GM19397 (cell line): ENCODE results near the gene INS.

ENCODE experiments used
- ATAC-seq: cut with Tn5 transposase; IDR thresholded peaks from one replicate; pipeline ENCODE4 v1.9.1; 2021; ENCODE audit warnings: mild to moderate bottlenecking, moderate library complexity; ENCODE audit not compliant: unreplicated experiment

INS gene

DNA sequence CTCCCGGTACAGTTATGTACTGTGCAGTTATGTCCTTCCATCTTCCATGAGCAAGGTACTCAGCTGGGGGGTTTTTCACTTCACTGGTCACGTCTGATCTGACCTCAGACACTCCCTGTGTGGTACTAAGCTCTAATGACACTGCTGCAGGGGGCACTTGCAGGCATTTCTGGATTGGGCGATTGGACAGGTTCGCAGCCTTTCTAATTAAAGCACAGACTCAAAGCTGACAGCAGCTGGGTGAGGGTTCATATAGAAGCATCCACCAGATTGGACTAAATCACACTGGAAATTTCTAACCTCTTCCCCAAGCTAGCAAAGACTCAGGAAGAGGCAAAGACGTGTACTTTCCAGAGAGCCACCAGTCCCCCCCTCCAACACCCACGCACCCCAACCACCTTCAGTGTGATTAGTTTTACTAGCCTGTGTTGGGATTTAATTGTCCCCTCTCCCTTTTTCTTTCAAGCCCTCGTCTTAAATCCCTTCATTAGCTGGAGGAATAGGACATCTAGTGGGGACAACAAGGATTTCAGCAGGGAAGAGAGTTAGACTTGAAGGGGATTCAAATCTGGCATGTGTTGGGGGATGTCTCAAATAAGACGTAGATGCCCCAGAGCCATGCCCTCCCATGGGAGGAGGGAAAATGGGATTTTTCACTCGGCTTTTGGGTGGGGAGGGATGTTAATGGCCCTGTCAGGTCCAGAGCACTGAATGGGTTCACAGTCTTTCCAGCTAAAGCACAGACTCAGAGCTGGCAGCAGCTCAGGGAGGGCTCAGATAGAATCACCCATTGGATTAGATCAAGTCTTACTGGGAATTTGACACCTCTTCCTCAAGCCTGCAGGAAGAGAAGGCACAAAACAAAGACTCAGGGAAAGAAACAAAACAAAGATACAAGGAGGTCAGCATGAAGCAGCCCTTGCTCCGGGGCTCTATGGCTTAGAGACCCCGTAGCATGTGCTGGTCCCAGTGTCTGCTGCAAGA lies 10.9 kb downstream of the INS start:
- ATAC-seq, result no peak

DNA sequence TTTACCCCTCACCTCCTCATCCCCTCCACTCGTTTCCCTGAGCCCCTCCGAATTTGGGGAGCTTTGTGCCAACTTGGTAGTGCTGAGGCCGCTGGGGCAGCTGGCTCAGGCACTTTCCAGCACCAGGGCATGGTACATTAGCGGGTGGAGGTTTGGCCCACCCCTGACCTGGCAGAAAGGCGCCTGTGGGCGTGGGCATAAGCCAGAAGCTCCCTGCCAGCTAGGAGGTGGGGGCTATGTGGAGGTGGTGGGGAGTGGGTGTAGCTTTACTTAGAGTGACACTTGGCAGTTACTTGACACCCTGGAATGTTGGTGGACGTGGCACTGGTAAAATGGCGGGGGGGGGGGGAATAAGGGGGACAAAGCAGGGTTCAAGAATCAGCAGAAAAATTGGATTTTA lies 11.5 kb downstream of the INS start:
- ATAC-seq, result no peak

DNA sequence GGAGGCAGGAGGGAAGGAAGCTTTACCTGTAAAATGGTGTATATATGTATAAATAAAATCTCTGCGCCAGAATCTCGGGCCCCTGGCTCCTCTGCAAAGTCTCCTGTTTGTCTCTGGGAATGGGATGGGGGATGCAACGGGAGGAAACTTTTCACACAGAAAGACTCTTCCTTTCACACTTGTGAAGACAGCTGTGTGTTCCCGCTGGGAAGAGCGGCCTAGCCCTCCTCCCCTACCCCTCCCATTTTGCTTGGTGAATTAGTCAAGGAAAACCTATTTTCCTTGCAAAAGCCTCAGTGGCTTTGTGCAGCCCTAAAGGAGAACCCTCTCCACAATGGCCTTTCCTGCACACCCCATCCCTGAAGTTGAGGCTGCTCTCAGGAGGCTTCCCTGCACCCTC lies 12.4 kb downstream of the INS start:
- ATAC-seq, result no peak

DNA sequence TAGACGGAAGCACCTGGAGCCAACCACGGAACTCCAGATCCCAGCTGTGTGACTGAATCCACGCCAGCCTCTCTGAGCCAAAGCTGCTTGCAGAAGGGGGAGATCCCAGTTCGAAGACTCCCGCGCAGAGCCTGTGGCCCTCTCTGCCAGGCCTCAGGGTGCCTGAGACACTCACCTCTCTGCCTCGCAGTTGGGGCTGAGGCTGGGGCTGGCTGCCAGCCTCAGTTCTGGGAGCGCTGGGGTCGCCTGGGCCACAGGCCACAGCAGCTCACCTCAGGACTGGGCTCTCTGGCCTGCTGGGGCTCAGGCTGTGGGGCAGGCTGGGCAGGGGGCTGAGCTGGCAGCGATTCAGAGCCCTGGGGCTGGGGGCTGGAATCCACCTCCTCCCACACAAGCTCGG lies 13.6 kb downstream of the INS start:
- ATAC-seq, result no peak

DNA sequence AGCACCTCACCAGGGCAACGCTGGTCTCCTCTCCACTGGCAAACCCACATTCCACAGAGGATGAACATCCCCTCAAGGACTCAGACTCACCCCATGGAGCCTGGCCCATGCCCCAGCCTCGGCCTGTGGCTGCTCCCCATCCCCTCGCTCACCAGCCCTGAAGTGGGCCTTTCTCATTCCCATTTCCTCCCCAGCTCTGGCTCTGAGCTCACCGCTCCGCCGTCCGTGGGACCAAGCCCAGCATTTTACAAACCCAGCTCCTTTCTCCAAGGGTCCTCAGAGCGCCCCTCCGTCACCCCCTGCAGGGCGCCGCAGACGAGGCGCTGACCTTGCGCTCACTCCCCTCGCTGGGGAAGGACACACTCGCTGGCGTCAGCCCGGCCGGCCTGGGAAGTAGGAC lies 15.0 kb downstream of the INS start:
- ATAC-seq, result no peak

DNA sequence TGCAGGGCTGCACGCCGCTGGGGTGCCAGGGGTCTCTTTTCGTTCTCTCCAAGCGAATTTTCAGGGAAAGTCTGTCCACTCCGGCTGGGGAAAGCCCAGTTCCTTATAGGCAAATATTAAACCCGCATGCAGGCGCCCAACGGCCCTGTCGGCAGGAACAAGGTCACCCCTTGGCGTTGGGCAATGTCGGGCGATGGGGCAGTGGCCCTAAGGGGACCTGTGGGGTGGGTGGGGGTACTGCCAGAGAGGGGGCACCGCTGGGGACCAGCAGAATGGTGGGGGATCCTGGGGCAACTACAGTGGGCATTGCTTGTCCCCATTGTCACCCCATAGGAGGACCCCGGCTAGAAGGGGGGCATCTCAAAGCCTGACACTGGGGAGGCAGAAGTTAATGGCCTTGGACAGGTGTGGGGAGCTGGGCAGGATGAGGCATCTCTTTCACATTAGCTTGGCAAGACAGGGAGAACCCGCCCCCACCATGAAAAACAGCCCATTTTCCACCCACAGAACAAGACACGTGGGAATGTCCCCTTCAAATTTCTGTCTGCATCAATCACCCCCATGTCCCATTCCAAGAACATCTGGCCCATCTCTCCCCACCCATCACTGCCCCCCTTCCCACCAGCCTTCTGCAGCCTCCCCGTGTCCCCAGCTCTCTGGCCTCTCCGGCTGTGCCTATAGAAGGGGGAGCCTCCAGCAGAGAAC lies 16.3 kb downstream of the INS start:
- no peak for ATAC-seq

DNA sequence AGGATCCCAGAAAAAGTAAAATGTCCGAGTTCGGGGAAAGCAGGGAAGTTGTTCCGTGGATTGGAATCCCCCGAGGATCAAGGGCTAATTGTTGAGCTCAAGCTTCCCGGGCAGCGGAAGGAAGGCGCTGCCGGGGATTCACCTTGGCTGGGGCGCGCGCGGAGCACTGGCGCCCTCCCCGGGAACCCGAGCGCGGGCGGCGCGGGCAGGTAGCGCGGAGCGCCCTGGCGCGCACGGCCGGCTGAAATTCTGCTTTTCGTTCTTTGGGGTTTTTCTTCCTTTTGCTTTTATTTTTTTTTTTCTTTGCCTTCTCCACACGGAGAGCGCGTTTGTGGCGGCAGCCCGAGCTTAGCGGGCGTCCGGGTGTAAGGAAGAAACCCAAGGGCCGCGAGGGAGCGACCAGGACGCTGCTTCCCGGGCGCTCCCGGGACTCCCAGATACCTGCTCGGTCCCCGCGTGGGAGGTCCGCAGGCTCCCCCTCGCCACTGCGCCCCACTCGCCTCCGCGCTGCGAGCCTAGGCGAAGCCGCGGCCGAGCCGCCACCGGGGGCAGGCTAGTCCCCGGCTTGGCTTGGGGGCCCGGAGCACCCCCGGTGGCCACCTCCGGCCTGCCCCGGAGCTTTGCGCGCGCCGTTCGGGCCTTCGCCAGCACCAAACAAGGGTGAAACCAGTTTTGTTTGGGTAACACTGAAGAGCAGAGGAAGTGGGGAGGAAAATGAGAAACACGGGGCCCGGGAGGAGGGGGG lies 17.0 kb downstream of the INS start:
- no peak for ATAC-seq

DNA sequence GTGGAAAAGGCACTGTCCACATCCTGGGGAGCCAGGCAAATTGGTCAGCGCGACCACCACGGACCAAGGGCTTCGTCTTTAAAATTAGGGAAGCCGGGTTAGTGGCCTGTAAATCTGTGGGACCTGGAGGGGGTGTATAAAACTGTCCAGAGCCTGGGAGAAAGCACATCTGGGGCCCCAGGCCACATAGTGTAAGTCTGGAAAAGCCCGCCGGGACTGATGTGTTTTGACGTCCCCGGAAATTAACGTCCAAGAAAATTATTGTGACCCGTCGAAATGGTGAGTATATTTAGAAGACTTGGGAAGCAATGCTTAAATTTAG lies 17.6 kb downstream of the INS start:
- ATAC-seq, result no peak

DNA sequence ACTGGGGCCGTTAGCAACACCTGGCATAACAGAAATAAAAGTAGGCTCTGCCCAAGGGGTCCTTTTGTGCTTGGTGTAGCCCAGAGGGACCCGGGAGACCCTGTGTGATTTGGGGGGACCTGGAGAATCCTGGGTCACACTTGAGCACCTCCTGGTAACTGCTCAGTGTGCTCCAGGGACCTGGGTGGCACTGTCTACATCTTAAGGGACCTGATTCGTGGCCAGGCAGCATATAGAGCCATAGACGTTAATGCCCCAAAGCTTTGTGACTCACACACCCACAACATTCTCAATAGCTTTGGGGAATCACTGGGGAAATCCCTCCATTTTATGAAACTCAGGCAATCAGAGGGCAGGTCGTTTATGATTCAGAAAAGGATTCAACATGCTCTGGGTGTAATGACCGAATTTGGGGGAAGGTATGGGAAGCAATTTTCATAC lies 18.2 kb downstream of the INS start:
- ATAC-seq, result no peak

DNA sequence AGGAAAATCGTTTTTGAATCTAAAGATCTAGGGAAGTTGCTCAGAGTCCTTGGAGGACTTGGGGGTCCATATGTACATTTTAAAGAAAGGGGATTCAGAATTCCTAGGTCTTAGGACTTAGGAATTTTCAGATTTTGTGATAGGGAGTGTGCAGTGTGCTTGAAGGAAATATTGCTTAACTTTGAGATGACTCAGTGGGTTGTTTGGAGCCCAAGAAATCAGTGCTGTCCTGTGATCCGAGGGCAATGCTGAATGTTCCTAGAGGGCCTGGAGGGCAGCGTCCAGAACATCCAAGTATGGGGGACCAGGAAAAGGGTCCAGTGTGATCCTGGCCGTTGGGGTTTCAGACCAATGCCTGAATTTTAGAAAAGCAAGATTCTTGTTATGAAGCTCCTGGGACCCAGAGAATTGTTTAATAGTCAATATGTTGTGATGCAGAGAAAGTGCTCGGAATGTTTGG lies 18.7 kb downstream of the INS start:
- no peak for ATAC-seq

DNA sequence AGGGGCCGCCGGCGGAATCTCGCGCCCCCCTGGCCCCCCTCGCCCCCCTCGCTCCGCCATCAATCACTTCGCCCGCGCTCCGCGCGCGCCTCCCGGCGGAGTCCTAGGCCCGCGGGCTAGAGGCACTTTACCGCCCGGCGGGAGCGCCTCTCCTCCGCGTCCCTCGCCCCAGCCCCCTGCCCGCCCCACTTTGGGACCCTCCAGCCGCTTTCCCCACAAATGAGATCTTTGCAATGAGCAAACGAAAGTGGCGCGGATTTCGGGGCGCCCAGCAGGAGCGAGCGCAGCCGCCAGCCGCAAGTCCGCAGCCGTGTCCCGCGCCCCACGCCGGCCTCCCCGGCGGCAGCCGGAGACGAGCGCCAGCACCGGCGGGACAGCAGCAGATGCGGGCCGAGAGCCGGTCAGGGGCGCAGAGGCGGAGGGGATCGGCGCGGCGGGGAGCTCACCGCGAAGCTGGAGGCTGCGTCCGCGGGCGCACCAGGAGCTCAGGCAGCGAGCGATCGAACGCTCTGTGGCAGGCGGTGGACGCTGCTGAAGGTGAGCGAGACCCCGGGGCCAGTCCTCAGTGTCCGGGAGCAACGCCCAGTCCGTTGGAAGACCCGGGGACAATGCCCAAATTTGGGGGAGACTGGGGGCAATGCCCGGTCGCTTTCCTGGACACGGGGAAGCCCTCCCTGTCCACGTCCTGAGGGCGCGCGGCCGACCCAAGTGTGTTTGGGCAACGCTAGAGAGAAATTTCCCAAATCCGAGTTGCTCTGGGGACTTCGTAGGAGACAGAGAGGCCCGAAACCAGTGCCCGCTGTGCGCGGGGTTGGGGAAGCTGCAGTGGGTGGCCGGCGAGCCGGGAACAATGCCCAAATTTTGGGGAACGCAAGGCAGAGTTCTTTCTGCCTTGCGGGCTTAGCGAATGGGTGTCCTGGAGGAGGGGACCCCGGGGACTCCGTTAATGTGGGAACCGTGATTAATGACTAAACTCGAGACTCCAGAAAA lies 20.3 kb downstream of the INS start:
- no peak for ATAC-seq

DNA sequence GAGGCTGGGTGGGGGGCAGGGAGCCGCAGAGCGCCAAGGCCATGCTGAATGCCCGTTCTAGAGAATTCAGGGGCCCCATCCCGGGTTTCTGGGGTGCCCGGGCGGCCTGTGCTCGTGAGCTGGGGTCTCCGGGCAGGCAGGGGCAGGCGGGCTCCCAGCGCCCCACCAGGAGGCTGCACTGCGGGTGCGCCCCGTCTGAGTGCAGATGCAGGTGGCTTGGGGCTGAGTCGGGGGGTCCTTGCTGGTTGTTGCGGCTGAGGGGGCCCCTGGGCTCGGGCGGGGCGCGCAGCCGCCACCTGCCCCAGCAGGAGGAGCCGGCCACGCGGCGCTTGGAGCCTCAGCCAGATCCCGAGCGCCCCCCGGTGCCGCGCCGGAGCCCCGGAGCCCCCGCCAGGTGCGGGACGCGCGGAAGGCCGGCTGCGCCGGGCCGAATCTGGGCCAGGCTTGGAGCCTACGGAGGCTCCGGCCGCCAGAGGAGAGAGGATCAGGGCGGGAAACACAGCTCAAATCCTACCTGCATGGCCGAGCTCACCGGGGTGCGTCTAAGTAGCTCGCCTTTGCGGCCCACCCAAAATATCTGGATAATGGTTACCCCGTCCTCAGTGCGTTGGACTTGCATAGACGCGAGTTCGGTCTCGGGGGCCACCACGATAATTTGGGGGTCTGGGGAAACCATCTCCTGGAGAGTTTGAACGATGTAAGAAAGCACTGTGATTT lies 21.2 kb downstream of the INS start:
- ATAC-seq, result no peak

DNA sequence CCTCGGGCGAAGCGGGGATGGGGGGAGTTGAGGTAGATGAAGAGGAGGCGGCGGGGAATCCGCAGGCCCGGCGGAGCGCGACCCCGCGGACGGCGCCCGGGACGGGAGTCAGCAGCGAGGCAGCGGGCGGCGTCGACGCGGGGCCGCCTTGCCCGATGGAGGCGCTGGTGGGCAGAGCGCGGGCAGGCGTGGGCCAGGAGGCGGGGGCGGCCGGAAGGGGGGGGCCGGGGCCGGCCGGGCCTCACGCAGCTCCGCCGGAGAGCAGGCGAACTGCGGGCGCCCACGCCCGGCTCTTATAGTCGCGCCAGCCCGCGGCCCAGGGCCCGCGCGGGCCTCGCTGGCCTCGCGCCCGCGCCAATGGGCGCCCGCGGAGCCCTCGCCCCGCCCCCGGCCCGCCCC lies 21.9 kb downstream of the INS start, which contains the start of gene IGF2:
TSS of gene IGF2 (minus strand) at position 267 of the 399 bp plus-strand sequence. CDS start 3,866 bp downstream, outside the sequence.
- no peak for ATAC-seq

DNA sequence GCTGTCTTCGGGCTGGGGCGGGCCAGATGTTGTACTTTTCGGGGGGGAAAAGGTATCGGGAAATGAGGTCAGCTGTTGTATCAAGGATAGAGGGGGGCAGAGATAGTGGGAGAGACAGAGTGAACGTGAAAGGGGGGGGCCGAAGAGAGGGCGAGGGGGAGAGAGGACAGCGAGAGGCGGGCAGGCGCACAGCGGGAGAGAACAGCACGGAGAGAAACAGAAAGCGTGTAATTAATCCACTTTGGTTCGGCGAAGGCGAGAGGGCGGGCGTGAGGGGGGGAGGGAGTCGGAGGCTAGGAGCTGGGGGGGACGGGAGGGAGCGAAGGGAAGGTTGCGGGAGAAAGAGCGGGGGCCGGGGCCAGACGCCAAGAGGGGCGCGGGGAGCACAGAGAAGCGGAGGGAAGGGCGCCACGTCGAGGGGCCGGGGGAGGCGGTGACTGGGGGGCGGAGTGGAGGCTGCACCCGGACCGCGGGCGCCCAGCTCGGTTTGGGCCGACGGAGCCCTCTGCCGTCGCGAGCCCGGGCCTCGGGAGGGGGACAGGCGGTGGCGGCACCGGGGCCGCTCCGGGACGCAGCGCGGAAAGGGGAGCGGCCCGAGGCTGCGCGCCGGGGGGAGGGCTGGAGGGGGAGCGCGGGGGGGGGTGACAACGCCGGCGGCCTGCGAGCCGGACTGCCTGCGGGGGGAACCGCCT lies 22.4 kb downstream of the INS start:
- no peak for ATAC-seq

DNA sequence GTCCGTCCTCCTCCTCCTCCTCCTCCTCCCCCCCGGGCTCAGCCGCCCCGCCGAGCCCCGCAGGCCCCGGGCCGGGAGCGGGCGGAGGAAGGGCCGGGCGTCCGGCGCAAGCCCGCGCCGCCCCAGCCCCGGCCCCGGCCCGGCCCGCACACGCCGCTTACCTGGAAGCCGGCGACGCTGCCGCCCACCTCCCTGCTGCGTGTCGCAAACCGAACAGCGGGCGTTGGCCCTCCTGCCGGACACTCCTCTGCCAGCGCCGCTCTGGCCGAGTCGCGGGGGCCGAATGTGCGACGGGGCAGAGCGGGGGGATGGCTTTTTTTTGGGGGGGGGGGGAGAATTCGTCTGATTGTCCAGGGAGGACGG lies 23.0 kb downstream of the INS start:
- ATAC-seq, result no peak

DNA sequence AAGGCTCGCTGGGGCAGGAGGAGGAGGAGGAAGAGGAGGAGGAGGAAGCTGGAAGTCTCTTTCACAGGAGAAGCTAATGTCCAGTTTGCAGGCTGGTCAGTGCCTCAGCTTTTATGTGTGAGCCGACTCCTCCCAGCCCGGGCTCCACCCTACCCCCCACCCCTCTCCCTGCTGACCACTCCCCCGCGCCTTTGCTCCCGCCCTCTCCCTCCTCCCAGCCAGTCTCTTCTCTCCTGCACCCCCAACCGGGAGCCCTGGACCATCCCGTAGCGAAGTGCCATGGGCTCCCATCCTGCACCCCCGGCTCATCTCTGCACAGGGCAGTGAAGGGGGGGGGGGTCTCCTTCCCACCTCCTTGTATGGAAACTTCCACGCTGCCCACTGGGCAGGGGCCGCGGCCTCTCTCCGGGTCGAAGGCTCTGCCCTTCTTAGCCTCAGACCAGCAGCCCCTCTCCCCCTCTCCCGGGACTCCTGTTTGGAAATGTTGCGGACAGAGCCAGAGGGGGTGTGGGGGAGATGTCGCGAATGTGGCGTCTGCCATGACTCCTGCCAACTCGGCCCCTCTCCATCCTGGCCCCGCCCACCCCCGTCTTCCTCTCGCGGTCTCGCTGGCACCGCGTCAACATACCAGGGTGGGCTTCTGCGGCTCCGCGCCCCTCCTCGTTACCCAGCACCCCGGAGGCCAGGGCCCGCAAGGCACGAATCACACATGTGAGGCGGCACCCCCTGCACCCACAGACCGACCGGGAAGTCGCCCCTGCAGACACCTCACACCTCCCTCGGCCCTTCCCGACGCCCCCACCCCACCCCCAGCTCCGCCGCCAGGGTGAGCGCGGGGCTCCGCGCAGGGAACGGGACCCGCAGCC lies 23.6 kb downstream of the INS start:
- no peak for ATAC-seq

DNA sequence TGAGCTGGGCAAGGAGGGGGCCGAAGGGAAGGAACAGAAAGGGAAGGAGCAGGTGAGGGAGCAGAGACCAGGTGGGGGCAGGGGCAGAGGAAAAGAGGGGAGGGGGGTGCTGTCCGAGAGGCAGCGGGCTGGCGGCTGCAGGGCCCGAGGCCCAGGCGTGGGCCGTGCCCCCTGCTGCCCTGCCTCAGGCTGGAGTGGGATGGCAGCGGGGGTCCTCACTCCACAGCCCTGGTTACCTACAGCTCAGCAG lies 24.1 kb downstream of the INS start:
- no peak for ATAC-seq

DNA sequence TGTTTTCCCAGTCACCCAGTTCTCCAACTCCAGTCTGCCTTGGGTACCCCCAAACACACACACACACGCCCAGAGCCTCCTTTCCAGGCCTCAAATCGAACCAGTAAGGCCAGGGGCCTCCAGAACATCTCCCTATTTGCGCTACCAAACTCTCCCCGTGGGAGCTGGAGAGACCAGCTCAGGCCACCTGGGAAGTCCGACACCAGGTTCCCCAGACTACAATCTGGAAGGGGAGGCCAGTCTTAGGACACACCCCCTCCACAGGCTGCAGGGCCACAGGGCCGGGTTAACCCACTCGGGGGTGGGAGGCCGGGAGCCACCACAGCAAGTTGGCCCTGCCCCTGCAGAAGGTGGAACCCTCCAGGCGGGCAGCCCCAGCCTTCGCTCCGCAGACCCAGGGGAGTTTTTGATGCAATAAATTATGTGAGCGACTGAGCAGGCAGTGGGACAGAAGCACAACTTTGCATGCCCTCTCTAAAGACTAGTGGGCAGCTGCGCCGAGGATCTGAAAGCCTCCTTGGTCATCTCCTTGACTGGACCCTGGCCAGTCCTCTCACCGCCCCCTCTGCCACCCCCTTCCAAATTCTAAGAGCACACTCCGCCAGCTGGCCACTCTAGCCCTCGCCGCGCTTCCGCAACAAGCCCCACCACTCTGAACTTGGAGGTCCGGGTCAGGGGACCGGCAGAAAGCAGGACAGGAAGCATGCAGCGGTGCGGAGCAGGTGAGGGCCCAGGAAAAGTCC lies 24.6 kb downstream of the INS start:
- no peak for ATAC-seq
